ENCODE results near the gene VPS16. TPM values are rescaled to one million over a fixed set of nuclear protein-coding genes. Genes with fewer than 3 reads are reported as not detected.

Gene VPS16
- total and polyA plus RNA-seq, 7 donors = 19.4 to 37.6 (median 21.6) TPM

GRCh38 chr20:2900845-2901592 lies 60.5 kb downstream of the VPS16 start:
- Histone ChIP-seq H3K27ac (no peak overlapping the region), H3K4me1 (peaks cover 0 to 4% (median 0%) of the 10 kb centered on the region in 4 donors), H3K4me3 (no peak overlapping the region), H3K27me3 (no peaks in the 10 kb centered on the region), H3K36me3 (no peaks in the 10 kb centered on the region), H3K9me3 (no peaks in the 10 kb centered on the region)
- TF ChIP-seq, protein P1, sequence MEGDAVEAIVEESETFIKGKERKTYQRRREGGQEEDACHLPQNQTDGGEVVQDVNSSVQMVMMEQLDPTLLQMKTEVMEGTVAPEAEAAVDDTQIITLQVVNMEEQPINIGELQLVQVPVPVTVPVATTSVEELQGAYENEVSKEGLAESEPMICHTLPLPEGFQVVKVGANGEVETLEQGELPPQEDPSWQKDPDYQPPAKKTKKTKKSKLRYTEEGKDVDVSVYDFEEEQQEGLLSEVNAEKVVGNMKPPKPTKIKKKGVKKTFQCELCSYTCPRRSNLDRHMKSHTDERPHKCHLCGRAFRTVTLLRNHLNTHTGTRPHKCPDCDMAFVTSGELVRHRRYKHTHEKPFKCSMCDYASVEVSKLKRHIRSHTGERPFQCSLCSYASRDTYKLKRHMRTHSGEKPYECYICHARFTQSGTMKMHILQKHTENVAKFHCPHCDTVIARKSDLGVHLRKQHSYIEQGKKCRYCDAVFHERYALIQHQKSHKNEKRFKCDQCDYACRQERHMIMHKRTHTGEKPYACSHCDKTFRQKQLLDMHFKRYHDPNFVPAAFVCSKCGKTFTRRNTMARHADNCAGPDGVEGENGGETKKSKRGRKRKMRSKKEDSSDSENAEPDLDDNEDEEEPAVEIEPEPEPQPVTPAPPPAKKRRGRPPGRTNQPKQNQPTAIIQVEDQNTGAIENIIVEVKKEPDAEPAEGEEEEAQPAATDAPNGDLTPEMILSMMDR (IDR thresholded peaks at IDR 0.05) = no peak
- TF ChIP-seq POLR2AphosphoS5 (IDR thresholded peaks at IDR 0.05) (no peak), POLR2A (IDR thresholded peaks at IDR 0.05) (no peak), EP300 (IDR thresholded peaks at IDR 0.05) (no peak)
- WGBS, 2 donors = 59 to 64% methylated on average over 11 of the region's 11 CpGs
- no peak for DNase-seq
- intact Hi-C loops (cut with DNase I) = no loop called here

DNA sequence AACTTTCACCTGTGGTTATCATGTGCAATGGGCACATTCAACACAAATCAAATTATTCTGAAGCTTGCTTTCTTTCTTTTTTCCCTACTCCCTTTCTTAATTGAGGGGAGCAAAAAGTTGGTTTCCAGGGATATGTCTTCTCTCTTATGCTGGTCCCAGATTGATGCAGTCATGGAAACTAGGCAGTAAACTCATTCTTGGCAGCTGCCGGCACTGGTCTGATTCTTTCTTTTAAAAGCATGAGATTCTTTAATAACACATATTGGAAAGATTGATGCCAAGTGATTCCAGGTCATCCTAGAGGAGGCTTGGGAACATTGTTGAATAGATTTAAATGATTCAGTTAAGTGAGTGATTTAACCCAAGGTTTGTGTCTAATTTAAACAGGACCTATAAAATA lies 61.7 kb downstream of the VPS16 start:
- TF ChIP-seq POLR2AphosphoS5 (IDR thresholded peaks at IDR 0.05) = no peak
- TF ChIP-seq, protein P1 (IDR thresholded peaks at IDR 0.05) = no peak
- no peak for TF ChIP-seq EP300 (IDR thresholded peaks at IDR 0.05)
- TF ChIP-seq POLR2A (IDR thresholded peaks at IDR 0.05) = no peak

DNA sequence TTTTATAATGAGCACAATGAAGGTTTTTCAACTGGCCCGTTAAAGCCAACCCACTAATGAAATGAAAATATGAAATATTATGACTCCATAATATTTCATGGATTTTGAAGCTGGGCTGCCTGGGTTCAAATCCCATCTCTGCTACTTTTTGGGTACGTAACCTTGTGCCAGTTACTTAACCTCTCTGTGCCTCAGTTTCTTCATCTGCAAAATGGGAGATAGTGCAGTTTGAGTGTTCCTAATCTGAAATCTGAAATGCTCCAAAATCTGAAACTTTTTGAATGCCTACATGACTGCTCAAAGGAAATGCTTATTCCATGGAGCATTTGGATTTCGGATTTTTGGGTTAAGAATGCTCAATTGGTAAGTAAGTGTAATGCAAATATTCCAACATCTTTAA lies 62.3 kb downstream of the VPS16 start:
- H3K27me3 ChIP-seq = no peaks in the 10 kb centered on the region
- TF ChIP-seq, protein P1 (IDR thresholded peaks at IDR 0.05) = no peak
- no peak for TF ChIP-seq POLR2A (IDR thresholded peaks at IDR 0.05)
- TF ChIP-seq POLR2AphosphoS5 (IDR thresholded peaks at IDR 0.05) = no peak
- TF ChIP-seq EP300 (IDR thresholded peaks at IDR 0.05) = no peak
- DNase-seq = no peak
- no peaks in the 10 kb centered on the region for H3K36me3 ChIP-seq
- H3K9me3 ChIP-seq = no peaks in the 10 kb centered on the region
- WGBS, 2 donors = 96 to 99% methylated on average over 3 of the region's 3 CpGs
- no peak overlapping the region for H3K4me3 ChIP-seq
- H3K4me1 ChIP-seq = peaks cover 0 to 9% (median 2%) of the 10 kb centered on the region in 4 donors
- H3K27ac ChIP-seq = no peak overlapping the region
- intact Hi-C loops (cut with DNase I) = no loop called here

More for the DNA sequence above, 61.7 kb downstream of the VPS16 start:
- no peak for DNase-seq
- Histone ChIP-seq H3K4me3 (no peak overlapping the region), H3K36me3 (no peaks in the 10 kb centered on the region), H3K27me3 (no peaks in the 10 kb centered on the region), H3K4me1 (peaks cover 0 to 6% (median 2%) of the 10 kb centered on the region in 4 donors), H3K9me3 (no peaks in the 10 kb centered on the region), H3K27ac (no peak overlapping the region)
- 0 to 5% methylated on average over 1 of the region's 1 CpG for WGBS, 2 donors
- intact Hi-C loops (cut with DNase I) = no loop called here

- no peak overlapping the region for H3K27ac ChIP-seq
- peaks cover 0 to 9% (median 2%) of the 10 kb centered on the region in 4 donors for H3K4me1 ChIP-seq
- intact Hi-C loops (cut with DNase I) = no loop called here
- TF ChIP-seq POLR2A (IDR thresholded peaks at IDR 0.05) (no peak), POLR2AphosphoS5 (IDR thresholded peaks at IDR 0.05) (no peak)
- DNase-seq = no peak
- no peaks in the 10 kb centered on the region for H3K9me3 ChIP-seq
- H3K36me3 ChIP-seq = no peaks in the 10 kb centered on the region
- 96 to 98% methylated on average over 6 of the region's 6 CpGs for WGBS, 2 donors
- H3K4me3 ChIP-seq = no peak overlapping the region
- no peaks in the 10 kb centered on the region for H3K27me3 ChIP-seq
These were observed 63.1 kb downstream of the VPS16 start for GRCh38 chr20:2903686-2904085.

- H3K9me3 ChIP-seq = no peaks in the 10 kb centered on the region
- no peaks in the 10 kb centered on the region for H3K36me3 ChIP-seq
- no peak overlapping the region for H3K4me3 ChIP-seq
- intact Hi-C loops (cut with DNase I) = no loop called here
- TF ChIP-seq POLR2AphosphoS5 (IDR thresholded peaks at IDR 0.05) = no peak
- TF ChIP-seq, protein P1 (IDR thresholded peaks at IDR 0.05) = no peak
- no peak for TF ChIP-seq EP300 (IDR thresholded peaks at IDR 0.05)
- no peak for TF ChIP-seq POLR2A (IDR thresholded peaks at IDR 0.05)
- H3K4me1 ChIP-seq = peaks cover 0 to 9% (median 0%) of the 10 kb centered on the region in 4 donors
- no peak overlapping the region for H3K27ac ChIP-seq
- WGBS, 2 donors = 77 to 83% methylated on average over 3 of the region's 3 CpGs
- no peaks in the 10 kb centered on the region for H3K27me3 ChIP-seq
- no peak for DNase-seq
These were observed 67.0 kb downstream of the VPS16 start for GRCh38 chr20:2907519-2907918.

Data from sigmoid colon (tissue), 7 donors.